Cardiac fibroblast (primary cell): ENCODE data around the gene PHIP.
A peak's percentile ranks its signal among the peaks of the same experiment; 100 is the strongest.
"Not testable (repeated sequence)": the region's sequence is repeated elsewhere in the genome, so short reads cannot be mapped to it uniquely, and the experiment has no call there.

Source experiments
- DNase-seq, 2 donors: peaks; one replicate each; pipeline versions ENCODE4 v3.0.0 to v3.0.0-alpha.2; 2010; ENCODE audit warnings: low read depth in 2 of 2
- H3K4me3 ChIP-seq, 2 donors: replicated peaks in 1 of 2; 1 replicate in 1 of 2; 2 replicates in 1 of 2; pipeline ENCODE4 v1.5.1; 2011; ENCODE audit warnings: low read depth in 2 of 2, low read length in 2 of 2, mild to moderate bottlenecking in 2 of 2, moderate library complexity in 1 of 2
- CTCF ChIP-seq: IDR thresholded peaks from one replicate; pipeline ENCODE4 v1.5.1; 2011; ENCODE audit warnings: low read depth, mild to moderate bottlenecking, low read length, inconsistent platforms

Gene PHIP

GRCh38 chr6:78910010-78910409 lies 168.0 kb downstream of the PHIP start:
- peak overlapping the region in 1 of 2 donors; percentile 62 for H3K4me3 ChIP-seq
- no peak for DNase-seq
- TF ChIP-seq CTCF, result no peak

GRCh38 chr6:78909391-78909790 lies 168.7 kb downstream of the PHIP start:
- no peak for TF ChIP-seq CTCF
- H3K4me3 ChIP-seq, result no peak overlapping the region
- peak; percentile 56 to 70 for DNase-seq

GRCh38 chr6:78908621-78909020 lies 169.4 kb downstream of the PHIP start:
- no peak overlapping the region for H3K4me3 ChIP-seq
- no peak for DNase-seq
- no peak for TF ChIP-seq CTCF

- no peak for DNase-seq
- no peak overlapping the region for H3K4me3 ChIP-seq
- no peak for TF ChIP-seq CTCF
Observed at GRCh38 chr6:78896227-78896626, 181.8 kb downstream of the PHIP start.

GRCh38 chr6:78889901-78890300 lies 188.2 kb downstream of the PHIP start:
- H3K4me3 ChIP-seq, DNase-seq: not testable (repeated sequence)
